ENCODE measurements around the gene TAS2R20.
"Not testable (repeated sequence)": the region's sequence is repeated elsewhere in the genome, so short reads cannot be mapped to it uniquely, and the experiment has no call there.

Gene TAS2R20, protein sequence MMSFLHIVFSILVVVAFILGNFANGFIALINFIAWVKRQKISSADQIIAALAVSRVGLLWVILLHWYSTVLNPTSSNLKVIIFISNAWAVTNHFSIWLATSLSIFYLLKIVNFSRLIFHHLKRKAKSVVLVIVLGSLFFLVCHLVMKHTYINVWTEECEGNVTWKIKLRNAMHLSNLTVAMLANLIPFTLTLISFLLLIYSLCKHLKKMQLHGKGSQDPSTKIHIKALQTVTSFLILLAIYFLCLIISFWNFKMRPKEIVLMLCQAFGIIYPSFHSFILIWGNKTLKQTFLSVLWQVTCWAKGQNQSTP

DNA sequence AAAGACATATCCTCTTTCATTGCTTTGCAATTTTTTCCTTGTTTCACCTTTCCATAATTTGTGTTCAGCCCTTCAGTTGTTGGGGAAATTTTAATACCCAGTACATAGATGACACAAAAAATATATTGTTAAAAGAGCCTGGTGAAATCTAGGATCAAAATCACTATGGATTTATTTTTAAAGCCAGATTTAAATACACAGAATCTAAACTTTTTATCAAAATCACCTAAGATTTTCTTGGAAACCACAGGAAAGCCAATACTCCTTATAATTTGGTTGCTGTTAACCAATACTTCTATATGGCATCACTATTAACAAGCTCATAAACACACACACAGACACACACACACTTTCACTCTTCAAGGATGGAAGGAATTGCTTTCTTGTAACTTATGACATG, at the start of gene TAS2R20:
Gene TAS2R20 (minus strand): TSS at position 101 of the 400 bp plus-strand sequence. CDS start 429 bp downstream, outside the sequence.
- no peak for DNase-seq (ENCODE audit: extremely low read depth, low read depth)
- TF ChIP-seq, protein P1, sequence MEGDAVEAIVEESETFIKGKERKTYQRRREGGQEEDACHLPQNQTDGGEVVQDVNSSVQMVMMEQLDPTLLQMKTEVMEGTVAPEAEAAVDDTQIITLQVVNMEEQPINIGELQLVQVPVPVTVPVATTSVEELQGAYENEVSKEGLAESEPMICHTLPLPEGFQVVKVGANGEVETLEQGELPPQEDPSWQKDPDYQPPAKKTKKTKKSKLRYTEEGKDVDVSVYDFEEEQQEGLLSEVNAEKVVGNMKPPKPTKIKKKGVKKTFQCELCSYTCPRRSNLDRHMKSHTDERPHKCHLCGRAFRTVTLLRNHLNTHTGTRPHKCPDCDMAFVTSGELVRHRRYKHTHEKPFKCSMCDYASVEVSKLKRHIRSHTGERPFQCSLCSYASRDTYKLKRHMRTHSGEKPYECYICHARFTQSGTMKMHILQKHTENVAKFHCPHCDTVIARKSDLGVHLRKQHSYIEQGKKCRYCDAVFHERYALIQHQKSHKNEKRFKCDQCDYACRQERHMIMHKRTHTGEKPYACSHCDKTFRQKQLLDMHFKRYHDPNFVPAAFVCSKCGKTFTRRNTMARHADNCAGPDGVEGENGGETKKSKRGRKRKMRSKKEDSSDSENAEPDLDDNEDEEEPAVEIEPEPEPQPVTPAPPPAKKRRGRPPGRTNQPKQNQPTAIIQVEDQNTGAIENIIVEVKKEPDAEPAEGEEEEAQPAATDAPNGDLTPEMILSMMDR (IDR thresholded peaks at IDR 0.05; ENCODE audit: low read depth, low read length): no peak

DNA sequence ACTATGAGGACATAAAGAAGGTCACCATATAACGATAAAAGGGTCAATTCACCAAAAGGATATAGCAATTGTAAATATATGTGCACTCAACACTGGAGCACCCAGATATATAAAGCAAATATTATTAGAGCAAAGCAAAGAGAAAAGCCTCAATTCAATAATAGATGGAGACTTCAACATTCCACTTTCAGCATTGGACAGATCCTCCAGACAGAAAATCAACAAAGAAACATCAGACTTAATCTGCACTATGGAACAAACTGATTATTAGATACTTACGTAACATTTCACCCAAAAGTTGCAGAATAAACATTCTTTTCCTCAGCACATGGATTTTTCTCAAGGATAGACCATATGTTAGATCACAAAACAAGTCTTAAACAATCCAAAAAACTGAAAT, 43.3 kb upstream of the TAS2R20 start:
- DNase-seq (ENCODE audit: extremely low read depth, low read depth): not testable (repeated sequence)

DNA sequence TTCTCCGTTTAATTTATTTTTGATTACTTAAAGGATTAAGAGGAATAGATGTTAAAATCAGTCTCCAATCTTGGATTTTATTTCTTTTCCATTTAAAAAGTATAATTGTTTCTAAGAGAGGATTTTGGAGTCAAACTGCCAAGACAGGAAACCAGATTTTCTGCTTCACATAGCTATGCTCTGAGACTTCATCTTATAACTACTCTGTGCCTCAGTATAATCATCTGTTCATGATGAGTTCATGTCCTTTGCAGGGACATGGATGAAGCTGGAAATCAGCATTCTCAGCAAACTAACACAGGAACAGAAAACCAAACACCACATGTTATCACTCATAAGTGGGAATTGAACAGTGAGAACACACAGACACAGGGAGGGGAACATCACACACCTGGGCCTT, 42.1 kb upstream of the TAS2R20 start:
- no peak for DNase-seq (ENCODE audit: extremely low read depth, low read depth)
- TF ChIP-seq, protein P1 (IDR thresholded peaks at IDR 0.05; ENCODE audit: low read depth, low read length): no peak

DNA sequence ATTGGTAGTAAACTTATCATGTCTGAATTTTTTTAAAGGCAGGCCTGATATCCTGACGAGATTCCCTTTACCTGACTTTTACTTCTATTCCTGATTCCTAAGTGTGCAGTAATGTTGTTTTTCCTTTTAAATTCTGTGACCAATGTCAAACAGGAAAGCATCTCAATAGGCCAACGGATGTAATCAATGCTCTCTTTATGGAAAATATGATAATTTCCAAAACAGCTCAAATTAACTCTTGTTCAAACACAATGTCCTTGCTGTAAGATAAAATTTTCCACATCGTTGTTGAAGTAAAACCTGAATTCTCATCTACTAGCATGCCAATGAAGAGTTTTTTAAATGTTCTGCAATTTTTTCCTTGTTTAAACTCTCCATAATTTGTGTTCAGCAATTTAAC, 41.1 kb upstream of the TAS2R20 start:
- TF ChIP-seq, protein P1 (IDR thresholded peaks at IDR 0.05; ENCODE audit: low read depth, low read length): no peak
- no peak for DNase-seq (ENCODE audit: extremely low read depth, low read depth)

DNA sequence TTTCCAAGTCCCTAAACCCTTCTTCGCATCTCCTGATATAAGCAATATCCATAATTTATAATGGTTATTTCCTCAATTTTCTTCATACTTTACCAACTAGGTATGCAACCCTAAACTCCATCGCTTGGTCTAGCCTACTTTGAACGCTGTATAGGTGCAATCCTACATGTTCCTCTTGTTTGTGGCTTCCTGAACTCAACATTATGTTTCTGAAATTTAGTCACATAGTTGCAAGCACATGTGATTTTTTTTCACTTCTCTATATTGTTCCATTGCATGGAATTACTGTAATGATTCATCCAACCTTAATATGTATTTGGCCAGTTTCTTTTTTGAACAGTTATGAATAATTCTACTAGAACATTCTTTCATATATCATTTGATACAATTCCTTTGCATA, 35.9 kb upstream of the TAS2R20 start:
- not testable (repeated sequence) for DNase-seq (ENCODE audit: extremely low read depth, low read depth)

DNA sequence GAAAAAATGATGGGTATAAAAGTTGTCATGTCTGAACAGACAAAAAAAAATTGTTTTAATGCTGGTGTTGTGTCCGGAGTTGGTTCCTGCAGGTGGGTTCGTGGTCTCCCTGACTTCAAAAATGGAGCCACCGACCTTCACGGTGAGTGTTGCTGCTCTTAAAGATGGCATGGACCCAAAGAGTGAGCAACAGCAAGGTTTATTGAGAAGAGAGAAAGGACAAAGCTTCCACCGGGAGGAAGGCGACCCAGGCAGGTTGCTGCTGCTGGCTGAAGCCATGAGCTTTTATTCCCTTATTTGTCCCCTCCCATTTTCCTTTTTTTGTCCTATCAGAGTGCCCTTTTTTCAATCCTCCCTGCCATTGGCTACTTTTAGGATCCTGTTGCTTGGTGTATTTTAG, 33.2 kb upstream of the TAS2R20 start, which contains the start of gene TAS2R31:
Gene TAS2R31 (minus strand): TSS at position 101 of the 400 bp plus-strand sequence. CDS start 72 bp downstream, at position 29.
- no peak for DNase-seq (ENCODE audit: extremely low read depth, low read depth)
- TF ChIP-seq, protein P1 (IDR thresholded peaks at IDR 0.05; ENCODE audit: low read depth, low read length): no peak

DNA sequence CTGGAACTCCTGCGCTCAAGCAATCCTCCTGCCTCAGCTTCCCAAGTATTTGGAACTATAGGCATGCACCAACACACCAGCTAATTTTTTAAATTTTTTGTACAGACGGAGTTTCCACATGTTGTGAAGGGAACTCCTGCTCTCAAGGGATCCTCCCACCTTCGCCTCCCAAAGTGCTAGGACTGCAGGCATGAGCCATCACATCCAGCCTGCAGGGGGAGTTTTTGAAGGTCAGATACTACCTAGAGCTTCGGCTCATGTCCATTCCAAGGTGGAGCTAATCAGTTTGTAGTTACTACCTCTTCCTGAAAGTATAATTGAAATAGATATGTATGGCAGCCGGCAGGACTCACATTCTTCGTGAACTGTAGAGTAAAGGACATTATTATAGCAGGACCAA, 28.0 kb upstream of the TAS2R20 start:
- no peak for DNase-seq (ENCODE audit: extremely low read depth, low read depth)
- TF ChIP-seq, protein P1 (IDR thresholded peaks at IDR 0.05; ENCODE audit: low read depth, low read length): no peak

DNA sequence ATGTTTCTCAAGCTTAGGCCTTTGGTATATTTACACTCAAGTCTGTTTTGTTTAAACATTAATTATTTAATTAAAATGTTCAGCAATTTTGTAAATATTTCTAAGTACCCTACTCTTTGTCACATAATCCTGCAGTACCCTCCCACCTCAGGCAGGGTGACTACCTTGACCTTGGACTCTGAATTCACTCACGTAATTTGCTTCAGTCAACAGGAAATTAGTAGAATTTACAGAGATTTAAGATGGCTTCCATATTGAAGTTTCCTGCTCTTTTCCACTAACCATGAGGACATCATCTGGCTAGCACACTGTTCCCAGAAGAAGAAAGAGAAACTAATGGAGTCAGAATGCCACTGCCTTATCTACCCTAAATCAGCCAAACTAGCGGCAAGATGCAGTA, 25.3 kb upstream of the TAS2R20 start:
- TF ChIP-seq, protein P1 (IDR thresholded peaks at IDR 0.05; ENCODE audit: low read depth, low read length): no peak
- DNase-seq (ENCODE audit: extremely low read depth, low read depth): no peak
